Measurements from ENCODE around the gene SRMS.

DNA sequence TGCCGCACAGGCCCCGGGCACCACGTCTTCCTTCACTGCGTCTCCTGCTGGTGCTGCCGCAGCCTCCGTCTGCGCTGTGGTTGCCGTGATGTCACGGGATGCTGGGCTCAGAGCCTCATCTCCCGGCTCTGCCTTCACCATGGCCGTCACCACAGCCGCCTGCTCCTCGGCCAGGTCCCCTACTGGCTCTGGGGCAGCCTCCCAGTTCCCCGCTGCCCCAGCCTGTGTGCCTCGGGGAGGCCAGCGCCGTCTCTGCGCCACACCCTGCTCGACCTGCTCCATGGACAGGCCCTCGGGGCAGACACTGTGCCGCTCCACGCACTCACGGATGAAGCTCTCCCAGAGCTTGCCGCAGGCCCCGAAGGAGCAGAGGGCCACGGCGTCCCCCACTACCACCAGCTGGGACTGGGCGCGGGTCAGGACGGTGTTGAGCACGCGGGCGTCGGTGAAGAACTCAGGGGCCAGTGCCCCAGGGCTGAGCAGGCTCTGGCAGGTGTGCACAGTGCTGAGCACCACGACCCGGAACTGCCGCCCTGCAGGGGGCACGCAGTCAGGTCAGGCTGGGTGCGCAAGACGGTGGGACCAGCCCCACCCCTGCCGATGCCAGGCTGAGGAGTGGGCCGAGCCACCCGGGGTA lies 18.3 kb upstream of the SRMS start:
- TF ChIP-seq, protein P1, sequence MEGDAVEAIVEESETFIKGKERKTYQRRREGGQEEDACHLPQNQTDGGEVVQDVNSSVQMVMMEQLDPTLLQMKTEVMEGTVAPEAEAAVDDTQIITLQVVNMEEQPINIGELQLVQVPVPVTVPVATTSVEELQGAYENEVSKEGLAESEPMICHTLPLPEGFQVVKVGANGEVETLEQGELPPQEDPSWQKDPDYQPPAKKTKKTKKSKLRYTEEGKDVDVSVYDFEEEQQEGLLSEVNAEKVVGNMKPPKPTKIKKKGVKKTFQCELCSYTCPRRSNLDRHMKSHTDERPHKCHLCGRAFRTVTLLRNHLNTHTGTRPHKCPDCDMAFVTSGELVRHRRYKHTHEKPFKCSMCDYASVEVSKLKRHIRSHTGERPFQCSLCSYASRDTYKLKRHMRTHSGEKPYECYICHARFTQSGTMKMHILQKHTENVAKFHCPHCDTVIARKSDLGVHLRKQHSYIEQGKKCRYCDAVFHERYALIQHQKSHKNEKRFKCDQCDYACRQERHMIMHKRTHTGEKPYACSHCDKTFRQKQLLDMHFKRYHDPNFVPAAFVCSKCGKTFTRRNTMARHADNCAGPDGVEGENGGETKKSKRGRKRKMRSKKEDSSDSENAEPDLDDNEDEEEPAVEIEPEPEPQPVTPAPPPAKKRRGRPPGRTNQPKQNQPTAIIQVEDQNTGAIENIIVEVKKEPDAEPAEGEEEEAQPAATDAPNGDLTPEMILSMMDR (IDR thresholded peaks at IDR 0.05): no peak
- no peak for TF ChIP-seq EZH2 (IDR thresholded peaks at IDR 0.05)

All from neural progenitor cell (in vitro differentiated cells).